Measurements from ENCODE around the gene TMEM59L.

DNA sequence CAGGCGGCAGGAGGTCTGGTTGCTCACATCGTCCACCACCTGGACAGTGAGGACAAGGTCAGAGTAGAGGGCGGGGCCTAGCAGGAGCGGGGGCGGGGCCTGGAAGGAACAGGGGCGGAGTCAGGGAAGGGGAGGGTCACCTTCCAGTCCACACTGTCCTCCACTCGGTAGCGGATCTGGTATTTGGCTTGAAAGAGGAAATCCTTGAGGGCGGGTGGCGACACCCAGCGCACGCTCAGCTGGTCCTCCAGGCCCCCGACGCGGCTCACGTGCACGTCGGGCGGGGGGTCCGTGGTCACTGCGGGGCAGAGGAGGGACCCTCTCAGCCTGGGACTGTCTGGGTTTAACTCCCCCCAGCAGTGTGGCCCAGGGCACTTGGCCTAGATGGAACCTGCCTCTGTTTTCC is 15.9 kb upstream of the TMEM59L start:
- TF ChIP-seq, protein P1, sequence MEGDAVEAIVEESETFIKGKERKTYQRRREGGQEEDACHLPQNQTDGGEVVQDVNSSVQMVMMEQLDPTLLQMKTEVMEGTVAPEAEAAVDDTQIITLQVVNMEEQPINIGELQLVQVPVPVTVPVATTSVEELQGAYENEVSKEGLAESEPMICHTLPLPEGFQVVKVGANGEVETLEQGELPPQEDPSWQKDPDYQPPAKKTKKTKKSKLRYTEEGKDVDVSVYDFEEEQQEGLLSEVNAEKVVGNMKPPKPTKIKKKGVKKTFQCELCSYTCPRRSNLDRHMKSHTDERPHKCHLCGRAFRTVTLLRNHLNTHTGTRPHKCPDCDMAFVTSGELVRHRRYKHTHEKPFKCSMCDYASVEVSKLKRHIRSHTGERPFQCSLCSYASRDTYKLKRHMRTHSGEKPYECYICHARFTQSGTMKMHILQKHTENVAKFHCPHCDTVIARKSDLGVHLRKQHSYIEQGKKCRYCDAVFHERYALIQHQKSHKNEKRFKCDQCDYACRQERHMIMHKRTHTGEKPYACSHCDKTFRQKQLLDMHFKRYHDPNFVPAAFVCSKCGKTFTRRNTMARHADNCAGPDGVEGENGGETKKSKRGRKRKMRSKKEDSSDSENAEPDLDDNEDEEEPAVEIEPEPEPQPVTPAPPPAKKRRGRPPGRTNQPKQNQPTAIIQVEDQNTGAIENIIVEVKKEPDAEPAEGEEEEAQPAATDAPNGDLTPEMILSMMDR (IDR thresholded peaks at IDR 0.05): no peak
- TF ChIP-seq EZH2 (IDR thresholded peaks at IDR 0.05; ENCODE audit: borderline replicate concordance, insufficient read depth, low read depth, low read length, poor library complexity, severe bottlenecking): no peak
